Activated CD4-positive, alpha-beta T cell treated with anti-CD3 and anti-CD28 coated beads, Interleukin-2, amount 50 U/mL, for 48 hours (primary cell): ENCODE measurements around the gene UBAP1L.

Experiments used
- DNase-seq, 2 experiments: peaks; one replicate each; pipeline ENCODE4 v3.0.0-alpha.2; 2020

UBAP1L gene

DNA sequence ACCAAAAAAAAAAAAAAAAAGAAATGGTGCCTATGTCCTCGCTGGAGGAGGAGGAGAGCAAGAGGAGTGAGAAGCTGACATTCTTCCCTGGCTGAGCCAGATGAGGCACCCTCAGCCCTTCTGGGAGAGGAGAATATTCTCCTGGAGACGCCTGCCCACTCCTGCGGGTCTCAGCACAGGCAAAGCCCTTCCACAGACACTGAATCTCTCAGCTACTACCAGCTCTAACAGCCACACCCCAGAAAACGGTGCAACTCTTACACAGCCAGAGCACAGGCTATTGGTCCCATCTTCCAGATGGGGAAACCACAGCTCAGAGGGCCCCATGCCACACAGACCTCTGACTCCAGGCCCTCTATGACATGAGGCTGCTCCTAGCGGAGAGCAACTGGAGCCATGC lies 52.9 kb downstream of the UBAP1L start:
- DNase-seq = no peak

DNA sequence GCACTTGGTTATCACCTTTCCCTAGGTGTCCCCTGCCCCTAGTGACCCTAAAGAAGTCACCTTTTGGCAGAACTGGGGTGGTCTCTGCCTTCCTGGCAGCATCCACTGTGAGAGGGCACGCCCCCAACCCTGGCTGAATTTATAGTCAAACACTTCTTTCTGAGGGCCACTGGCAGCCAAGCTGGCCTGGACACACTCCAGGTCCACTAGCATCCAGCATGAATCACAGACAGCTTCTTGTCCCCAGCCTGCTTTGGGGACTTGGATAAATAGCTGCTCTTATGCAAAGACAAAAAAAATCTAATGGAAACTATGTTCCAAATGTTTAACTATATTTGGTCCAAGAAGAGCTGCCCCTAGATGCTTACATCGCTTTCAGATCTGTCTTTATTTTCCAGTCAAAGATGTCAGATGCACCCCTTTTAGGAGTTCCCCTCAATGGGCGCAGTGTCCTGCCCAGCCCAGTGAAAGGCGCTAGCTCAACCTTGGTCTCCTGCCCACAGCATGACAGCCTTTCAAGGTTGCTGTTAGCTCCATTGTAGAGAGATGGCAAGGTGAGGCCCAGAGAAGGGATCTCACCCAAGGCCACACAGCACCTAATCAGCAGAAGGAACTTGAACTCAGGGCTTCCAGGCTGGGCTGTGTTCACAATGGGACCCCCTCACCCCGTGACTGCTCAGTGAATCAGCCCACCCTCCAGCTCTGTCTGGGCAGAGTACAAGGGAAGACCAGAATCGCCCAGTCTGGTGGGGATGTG lies 54.2 kb downstream of the UBAP1L start:
- DNase-seq = no peak

- DNase-seq = no peak
Measured at GRCh38 chr15:65059931-65060596, 54.9 kb downstream of the UBAP1L start.

DNA sequence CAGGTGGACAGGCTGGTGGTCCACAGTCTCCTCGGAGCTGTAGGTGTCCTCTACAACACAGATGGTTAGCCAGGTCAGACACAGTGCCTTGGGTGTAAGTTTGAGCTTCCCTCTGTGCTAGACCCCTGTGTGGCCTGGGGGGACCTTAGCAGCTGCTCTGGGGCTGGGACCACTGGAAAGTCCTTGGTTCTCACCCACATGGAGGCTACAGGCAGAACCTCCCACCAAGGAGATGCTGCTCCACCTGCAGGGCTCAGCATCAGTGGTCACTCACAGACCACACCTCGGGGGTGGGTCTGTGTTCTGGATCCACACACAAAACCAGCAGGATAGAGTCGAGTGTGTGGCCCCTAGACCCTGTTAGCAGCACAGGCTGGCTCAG lies 55.6 kb downstream of the UBAP1L start:
- no peak for DNase-seq

- no peak for DNase-seq
Measured at GRCh38 chr15:65058394-65059368, 56.3 kb downstream of the UBAP1L start.

- DNase-seq = no peak
Measured at GRCh38 chr15:65057549-65057940, 57.5 kb downstream of the UBAP1L start.

DNA sequence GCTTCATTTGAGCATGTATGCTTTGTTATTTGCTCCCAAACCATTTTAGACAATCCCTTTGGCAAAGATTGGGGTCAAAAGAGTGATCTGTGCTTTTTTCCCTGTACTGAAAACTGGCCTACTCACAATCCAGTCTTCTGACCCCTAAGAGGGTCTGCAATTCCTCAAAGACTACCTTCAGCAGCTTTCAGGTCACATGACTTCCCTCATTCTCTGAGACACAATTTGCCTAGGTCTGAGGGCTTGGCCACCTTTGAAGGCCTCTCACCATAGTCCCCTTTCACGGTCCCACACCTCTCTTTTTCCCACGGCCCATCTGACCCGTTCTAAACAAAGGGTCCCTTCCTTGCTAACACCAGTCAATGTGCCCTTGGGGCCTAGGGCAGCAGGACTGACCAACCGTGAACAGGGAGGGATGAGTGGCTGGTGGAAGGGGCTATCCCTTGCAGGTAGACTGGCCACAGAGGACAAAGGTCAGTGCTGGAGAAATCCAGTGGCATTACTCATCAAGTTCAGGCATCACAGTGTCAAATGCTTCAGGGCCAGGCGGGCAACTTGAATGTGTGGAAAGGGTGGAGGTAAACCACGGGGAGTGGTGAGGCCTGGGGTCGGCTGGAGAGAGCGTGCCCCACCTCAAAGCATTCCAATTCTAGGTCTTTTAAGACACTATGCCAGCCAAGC lies 58.0 kb downstream of the UBAP1L start:
- no peak for DNase-seq

- DNase-seq = no peak
Measured at GRCh38 chr15:65056106-65056505, 58.9 kb downstream of the UBAP1L start.

DNA sequence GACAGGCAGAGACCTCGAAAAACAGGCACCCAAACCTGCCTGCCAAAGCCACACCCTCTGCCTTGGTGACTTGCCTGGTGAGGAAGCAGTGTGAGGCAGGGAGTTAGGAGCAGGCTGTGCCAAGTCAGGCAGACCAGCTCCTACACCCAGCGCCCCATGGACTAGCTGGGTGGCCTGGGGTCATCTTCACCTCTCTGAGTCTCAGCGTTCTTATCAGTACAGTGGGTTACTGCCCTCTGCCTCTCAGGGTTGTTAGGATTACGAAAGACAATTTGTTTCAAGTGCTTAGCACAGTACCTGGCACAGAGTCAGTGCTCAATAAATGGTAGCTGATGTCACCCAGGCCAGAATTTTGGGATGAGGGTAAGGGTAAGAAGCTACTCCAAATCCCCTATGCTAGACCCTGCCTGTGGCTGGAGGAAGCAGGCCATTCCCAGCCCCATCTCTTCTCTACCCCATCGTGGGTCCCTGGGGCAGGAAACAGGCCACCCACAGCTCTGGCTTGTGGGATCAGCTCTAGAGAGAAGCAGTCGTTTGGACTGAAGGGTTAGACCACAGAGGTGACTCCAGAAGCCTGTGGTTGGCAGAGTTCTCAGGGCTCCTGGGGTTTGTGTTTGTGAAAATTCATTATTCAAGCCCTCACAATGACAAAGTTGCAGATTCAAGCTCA lies 59.7 kb downstream of the UBAP1L start:
- no peak for DNase-seq

GRCh38 chr15:65054333-65055200 lies 60.4 kb downstream of the UBAP1L start:
- DNase-seq = peak; percentile 70 to 72

- DNase-seq = no peak
Measured at GRCh38 chr15:65052956-65053355, 62.0 kb downstream of the UBAP1L start.

DNA sequence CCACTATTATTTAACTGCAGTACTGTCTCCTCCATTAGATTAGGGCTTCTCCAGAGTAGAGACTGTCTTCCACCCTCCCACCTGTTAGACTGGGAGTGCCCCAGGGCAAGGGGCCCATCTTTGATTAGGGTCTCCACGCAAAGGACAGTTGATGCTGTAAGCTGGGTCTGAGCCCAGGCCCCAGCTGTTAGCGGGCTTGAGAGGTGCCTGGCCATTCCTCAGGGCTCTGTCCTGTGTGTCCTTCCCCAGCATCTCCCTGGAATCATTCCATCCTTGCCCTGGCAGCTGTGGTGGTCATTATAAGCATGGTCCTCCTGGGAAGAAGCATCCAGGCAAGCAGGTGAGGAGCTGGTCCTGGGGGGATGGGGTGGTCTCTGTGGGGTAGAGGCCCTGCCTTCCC lies 63.7 kb downstream of the UBAP1L start:
- DNase-seq = no peak

DNA sequence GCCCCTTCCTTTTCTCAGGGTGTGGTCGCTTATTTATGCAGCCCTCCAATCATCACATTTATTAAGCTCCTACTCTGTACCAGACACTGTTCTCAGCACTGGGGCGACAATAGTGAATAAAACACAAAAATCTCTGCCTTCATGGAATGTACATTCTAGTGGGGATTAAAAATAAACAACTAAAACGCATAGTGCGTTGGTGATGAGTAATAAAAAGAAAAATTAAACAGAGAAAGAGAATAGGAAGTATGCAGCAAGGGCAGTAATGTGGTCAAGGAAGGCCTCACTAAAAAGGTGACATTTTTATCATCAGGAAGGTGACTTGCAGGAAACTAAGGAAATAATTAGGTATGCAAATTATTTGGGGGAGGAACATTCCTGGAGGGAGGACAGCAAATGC lies 64.7 kb downstream of the UBAP1L start:
- DNase-seq = no peak

DNA sequence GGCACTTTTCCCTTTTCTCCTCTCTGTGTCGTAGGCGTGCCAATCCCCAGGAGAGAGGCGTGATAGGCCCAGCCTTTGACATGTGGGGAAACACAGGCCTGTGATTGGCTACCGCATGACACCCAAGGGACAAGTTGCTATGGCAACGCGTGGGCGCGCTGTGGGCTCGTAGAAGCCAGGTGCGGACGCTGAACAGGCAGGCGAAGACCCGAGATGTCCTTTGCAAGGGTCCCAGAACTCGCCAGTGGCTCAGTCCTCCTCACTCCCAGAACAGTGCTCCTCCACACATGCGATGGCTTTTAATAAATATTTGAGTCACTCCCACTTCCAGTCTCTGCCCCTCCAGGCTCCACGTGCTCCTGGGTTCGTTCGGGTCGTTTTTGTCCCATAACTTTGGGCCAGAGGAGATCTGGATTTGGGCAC lies 65.6 kb downstream of the UBAP1L start:
- DNase-seq = peak; percentile 88 to 92

DNA sequence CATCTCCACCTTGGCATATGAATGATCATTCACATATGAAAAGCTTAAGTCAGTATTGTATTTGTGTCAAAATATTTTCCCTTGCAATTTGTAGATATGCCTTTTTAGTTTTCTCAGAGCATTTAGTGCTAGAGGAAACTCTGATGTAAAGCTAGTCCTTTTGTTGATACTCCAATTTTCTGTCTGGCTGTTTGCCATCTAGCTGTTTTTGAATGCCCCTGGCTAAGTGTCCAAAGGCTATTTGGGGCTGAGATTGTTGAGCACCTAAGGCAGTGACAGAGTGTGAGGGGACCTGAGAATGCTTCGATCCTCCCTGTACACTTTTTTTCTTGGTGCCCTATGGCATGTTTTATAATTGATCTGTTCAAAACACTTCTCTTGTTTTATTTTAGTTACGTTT lies 66.8 kb downstream of the UBAP1L start:
- no peak for DNase-seq

DNA sequence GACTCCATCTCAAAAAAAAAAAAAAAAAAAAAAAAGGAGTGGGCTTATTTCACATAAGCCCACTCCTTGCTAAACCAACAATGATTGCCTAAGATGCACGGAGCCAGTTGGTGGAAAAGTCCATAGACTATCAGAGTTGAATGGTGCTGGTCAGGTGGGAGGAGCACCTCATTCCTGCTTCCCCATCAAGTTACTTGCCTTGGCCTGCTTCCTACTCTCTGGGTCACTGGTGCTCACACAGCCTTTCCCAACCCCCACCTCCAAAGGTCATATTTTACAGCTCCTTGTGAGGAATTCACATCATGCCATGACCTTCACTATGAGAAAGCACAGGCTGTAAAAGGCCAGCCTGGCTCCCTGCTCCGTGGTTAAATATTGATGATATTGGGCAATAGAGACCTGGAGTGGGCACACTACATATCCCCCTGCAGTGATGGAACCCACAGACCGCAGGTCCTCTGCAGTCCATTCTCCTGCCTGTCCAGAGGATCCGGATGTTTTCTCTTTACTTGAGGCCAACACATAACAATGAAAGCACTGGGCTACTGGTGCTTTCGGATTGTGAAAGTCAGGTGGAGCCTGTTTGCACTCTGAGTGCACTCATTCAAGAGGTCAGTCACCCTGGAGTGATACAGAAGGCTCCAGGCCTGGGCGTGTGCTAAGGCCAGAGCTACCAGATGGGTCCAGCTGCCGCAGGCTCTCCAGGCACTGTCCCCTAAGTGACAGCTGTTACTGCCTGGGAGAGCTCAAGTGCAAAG lies 70.1 kb downstream of the UBAP1L start, which contains the start of gene SLC51B:
SLC51B (plus strand) TSS at position 664 of the 758 bp plus-strand sequence. CDS start 4,618 bp downstream, outside the sequence.
- DNase-seq = no peak

DNA sequence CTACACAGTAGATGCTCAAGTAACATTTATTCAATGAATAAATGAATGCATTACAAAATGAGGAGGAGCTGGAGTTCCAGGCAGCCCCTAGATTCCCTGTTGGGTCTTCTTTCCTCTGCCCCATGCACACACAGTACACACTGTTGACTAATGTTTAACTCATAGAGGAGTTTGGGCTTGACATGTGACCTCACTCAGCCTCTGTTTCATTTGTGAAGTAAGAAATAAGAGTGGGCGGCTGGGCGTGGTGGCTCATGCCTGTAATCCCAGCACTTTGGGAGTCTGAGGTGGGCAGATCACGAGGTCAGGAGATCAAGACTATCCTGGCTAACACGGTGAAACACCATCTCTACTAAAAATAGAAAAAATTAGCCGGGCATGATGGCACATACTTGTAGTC lies 70.8 kb downstream of the UBAP1L start:
- peak; percentile 13 to 35 for DNase-seq

GRCh38 chr15:65042776-65043327 lies 72.1 kb downstream of the UBAP1L start:
- no peak for DNase-seq
